ENCODE measurements around the gene DOCK11. TPM values are rescaled to one million over a fixed set of nuclear protein-coding genes. Genes with fewer than 3 reads are reported as not detected.

Gene DOCK11
- total and polyA plus RNA-seq, 2 donors (not counting 1 experiment from before 2014, with no cell fraction given), result 31.0 to 83.5 TPM

GRCh38 chrX:118702741-118703140 is 207.1 kb downstream of the DOCK11 start:
- peaks cover 15% of the 10 kb centered on the region for H3K4me1 Mint-ChIP-seq
- ChIA-PET POLR2A (no interaction called here), CTCF (no interaction called here)
- Histone ChIP-seq H3K4me2 (replicated peaks; ENCODE audit: low read depth, low read length, poor library complexity, severe bottlenecking) (no peak overlapping the region), H3K36me3 (replicated peaks in 1 of 2; ENCODE audit: control extremely low read depth in 1 of 2, control insufficient read depth in 1 of 2, extremely low read depth in 1 of 2, insufficient read depth in 2 of 2, low read length in 1 of 2) (no peaks in the 10 kb centered on the region), H4K20me1 (ENCODE audit: control insufficient read depth, insufficient read depth, low read length, poor library complexity, severe bottlenecking) (no peaks in the 10 kb centered on the region), H2AFZ (ENCODE audit: insufficient read depth, low read depth, low read length, poor library complexity, severe bottlenecking) (no peak overlapping the region), H3K27ac (ENCODE audit: low read length in 2 of 2) (no peak overlapping the region), H3K79me2 (ENCODE audit: control insufficient read depth, insufficient read depth, low read length) (no peaks in the 10 kb centered on the region), H3K9ac (ENCODE audit: low read length) (no peak overlapping the region), H3K4me3 (ENCODE audit: control extremely low read depth in 1 of 5, extremely low read depth in 1 of 5, insufficient read depth in 1 of 5, low read depth in 2 of 5, low read length in 4 of 5) (no peak overlapping the region), H3K9me3 (ENCODE audit: control extremely low read depth in 1 of 3, control insufficient read depth in 2 of 3, insufficient read depth in 1 of 3, low read length in 2 of 3) (no peaks in the 10 kb centered on the region), H3K27me3 (replicated peaks in 1 of 4; ENCODE audit: control extremely low read depth in 1 of 4, control insufficient read depth in 3 of 4, insufficient read depth in 4 of 4, low read length in 3 of 4) (no peaks in the 10 kb centered on the region), H3K4me1 (ENCODE audit: control insufficient read depth in 2 of 2, insufficient read depth in 2 of 2, low read length in 2 of 2) (peaks cover 11 to 13% of the 10 kb centered on the region in 2 donors)
- intact Hi-C loops (cut with micrococcal nuclease), result no loop called here
- TF ChIP-seq CTCF (IDR thresholded peaks at IDR 0.05) (no peak), EZH2 (IDR thresholded peaks at IDR 0.05; ENCODE audit: borderline replicate concordance, insufficient read depth, low read depth, low read length, poor library complexity, severe bottlenecking) (no peak)
- H3K27me3 Mint-ChIP-seq, result no peaks in the 10 kb centered on the region
- no peak overlapping the region for H3K4me3 Mint-ChIP-seq
- ATAC-seq (ENCODE audit: low read depth), result no peak
- H3K27ac Mint-ChIP-seq, result no peak overlapping the region
- H3K9me3 Mint-ChIP-seq (ENCODE audit: insufficient read depth), result no peaks in the 10 kb centered on the region
- no CpG with 5 or more reads among the region's 5 CpGs for WGBS (ENCODE audit: insufficient coverage)
- no peak for DNase-seq

GRCh38 chrX:118706681-118707080 is 211.1 kb downstream of the DOCK11 start:
- Mint-ChIP-seq H3K4me1 (peaks cover 4% of the 10 kb centered on the region), H3K27me3 (no peaks in the 10 kb centered on the region), H3K4me3 (no peak overlapping the region), H3K9me3 (ENCODE audit: insufficient read depth) (no peaks in the 10 kb centered on the region), H3K27ac (no peak overlapping the region)
- intact Hi-C loops (cut with micrococcal nuclease), result no loop called here
- CTCF ChIA-PET, result no interaction called here
- Histone ChIP-seq H3K27ac (ENCODE audit: low read length in 2 of 2) (no peak overlapping the region), H3K4me2 (replicated peaks; ENCODE audit: low read depth, low read length, poor library complexity, severe bottlenecking) (no peak overlapping the region), H2AFZ (ENCODE audit: insufficient read depth, low read depth, low read length, poor library complexity, severe bottlenecking) (no peak overlapping the region), H3K79me2 (ENCODE audit: control insufficient read depth, insufficient read depth, low read length) (no peaks in the 10 kb centered on the region), H3K4me1 (ENCODE audit: control insufficient read depth in 2 of 2, insufficient read depth in 2 of 2, low read length in 2 of 2) (no peaks in the 10 kb centered on the region), H3K9me3 (ENCODE audit: control extremely low read depth in 1 of 3, control insufficient read depth in 2 of 3, insufficient read depth in 1 of 3, low read length in 2 of 3) (no peaks in the 10 kb centered on the region), H3K36me3 (replicated peaks in 1 of 2; ENCODE audit: control extremely low read depth in 1 of 2, control insufficient read depth in 1 of 2, extremely low read depth in 1 of 2, insufficient read depth in 2 of 2, low read length in 1 of 2) (no peaks in the 10 kb centered on the region), H3K4me3 (ENCODE audit: control extremely low read depth in 1 of 5, extremely low read depth in 1 of 5, insufficient read depth in 1 of 5, low read depth in 2 of 5, low read length in 4 of 5) (no peak overlapping the region), H3K9ac (ENCODE audit: low read length) (no peak overlapping the region), H3K27me3 (replicated peaks in 1 of 4; ENCODE audit: control extremely low read depth in 1 of 4, control insufficient read depth in 3 of 4, insufficient read depth in 4 of 4, low read length in 3 of 4) (no peaks in the 10 kb centered on the region), H4K20me1 (ENCODE audit: control insufficient read depth, insufficient read depth, low read length, poor library complexity, severe bottlenecking) (no peaks in the 10 kb centered on the region)
- ATAC-seq (ENCODE audit: low read depth), result no peak
- no peak for DNase-seq
- POLR2A ChIA-PET, result no interaction called here
- no CpG with 5 or more reads among the region's 4 CpGs for WGBS (ENCODE audit: insufficient coverage)
- TF ChIP-seq CTCF (IDR thresholded peaks at IDR 0.05) (no peak), EZH2 (IDR thresholded peaks at IDR 0.05; ENCODE audit: borderline replicate concordance, insufficient read depth, low read depth, low read length, poor library complexity, severe bottlenecking) (no peak)
